Measurements from ENCODE around the gene LRRC73.
"Not testable (repeated sequence)": the region's sequence is repeated elsewhere in the genome, so short reads cannot be mapped to it uniquely, and the experiment has no call there.

LRRC73 gene

GRCh38 chr6:43498291-43498690, 11.9 kb downstream of the LRRC73 start:
- peaks cover 9 to 75% of the 10 kb centered on the region in 2 experiments; a peak in 2 of 3 replicates for H3K36me3 ChIP-seq (ENCODE audit: control insufficient read depth in 2 of 2, insufficient read depth in 1 of 2, low read length in 2 of 2)
- H3K27ac ChIP-seq (ENCODE audit: extremely low read depth, low read depth, low read length); H3K4me3 ChIP-seq (ENCODE audit: low read depth, low read length); H3K4me1 ChIP-seq (ENCODE audit: control insufficient read depth, insufficient read depth, low read length); H3K9me3 ChIP-seq (ENCODE audit: control insufficient read depth, insufficient read depth, low read depth, low read length); POLR2A ChIA-PET: not testable (repeated sequence)
- peak; percentile 64; the same call in 1 of the 2 replicates for TF ChIP-seq ZNF121 (tag by site-specific recombination; IDR thresholded peaks at IDR 0.05)
- CTCF ChIA-PET = interaction anchor here (0.6 to 11.2 kb wide), 7 partner anchors 10 to 759 kb away, joined by 3 to 142 read pairs (median 6); partner anchors contain the start of genes DLK2, DNPH1 and LRRC73

GRCh38 chr6:43497689-43498088, 12.5 kb downstream of the LRRC73 start:
- peaks cover 7% of the 10 kb centered on the region for H3K4me1 ChIP-seq (ENCODE audit: control insufficient read depth, insufficient read depth, low read length)
- peaks cover 9 to 70% of the 10 kb centered on the region in 2 experiments; a peak in 2 of 3 replicates for H3K36me3 ChIP-seq (ENCODE audit: control insufficient read depth in 2 of 2, insufficient read depth in 1 of 2, low read length in 2 of 2)
- peak; percentile 31; the same call in 1 of the 2 replicates for TF ChIP-seq ZIC2 (tag by site-specific recombination; IDR thresholded peaks at IDR 0.05)
- no peak for TF ChIP-seq ZNF449 (tag by site-specific recombination; IDR thresholded peaks at IDR 0.05)
- H3K9me3 ChIP-seq (ENCODE audit: control insufficient read depth, insufficient read depth, low read depth, low read length) = no peaks in the 10 kb centered on the region
- CTCF ChIA-PET = interaction anchor here (0.7 to 11.2 kb wide), 9 partner anchors 10 to 759 kb away, joined by 3 to 142 read pairs (median 14); partner anchors contain the start of genes DLK2 and LRRC73
- POLR2A ChIA-PET = no interaction called here
- H3K27ac ChIP-seq (ENCODE audit: extremely low read depth, low read depth, low read length) = no peak overlapping the region
- H3K4me3 ChIP-seq (ENCODE audit: low read depth, low read length) = no peak overlapping the region

- Histone ChIP-seq H3K9me3 (ENCODE audit: control insufficient read depth, insufficient read depth, low read depth, low read length) (no peaks in the 10 kb centered on the region), H3K4me3 (ENCODE audit: low read depth, low read length) (no peak overlapping the region), H3K36me3 (ENCODE audit: control insufficient read depth in 2 of 2, insufficient read depth in 1 of 2, low read length in 2 of 2) (peaks cover 9 to 63% of the 10 kb centered on the region in 2 experiments; a peak in 2 of 3 replicates), H3K4me1 (ENCODE audit: control insufficient read depth, insufficient read depth, low read length) (peaks cover 7% of the 10 kb centered on the region), H3K27ac (ENCODE audit: extremely low read depth, low read depth, low read length) (no peak overlapping the region)
- ChIA-PET POLR2A (interaction anchor here (1.3 to 1.8 kb wide), 2 partner anchors 9 to 19 kb away, joined by 3 to 5 read pairs; partner anchors contain the start of gene TJAP1), CTCF (interaction anchor here (0.6 to 11.2 kb wide), 19 partner anchors 10 to 233 kb away, joined by 3 to 142 read pairs (median 5); partner anchors contain the start of genes DLK2, LRRC73 and TJAP1)
- TF ChIP-seq SP7 (tag by site-specific recombination; IDR thresholded peaks at IDR 0.05) = no peak
- no peak for TF ChIP-seq ZNF174 (tag by site-specific recombination; IDR thresholded peaks at IDR 0.05)
- TF ChIP-seq ZBTB11 (tag by site-specific recombination; conservative IDR thresholded peaks at IDR 0.05; ENCODE audit: low read depth) = no peak
- TF ChIP-seq BCL6B (tag by site-specific recombination; IDR thresholded peaks at IDR 0.05) = no peak
- TF ChIP-seq ZBTB10 (tag by site-specific recombination; IDR thresholded peaks at IDR 0.05) = no peak
- no peak for TF ChIP-seq ZSCAN23 (tag by site-specific recombination; IDR thresholded peaks at IDR 0.05)
- no peak for TF ChIP-seq ZNF223 (tag by site-specific recombination; IDR thresholded peaks at IDR 0.05)
- TF ChIP-seq KLF1 (tag by site-specific recombination; IDR thresholded peaks at IDR 0.05) = no peak
- no peak for TF ChIP-seq ZNF571 (tag by site-specific recombination; IDR thresholded peaks at IDR 0.05)
- no peak for TF ChIP-seq ZNF558 (tag by site-specific recombination; IDR thresholded peaks at IDR 0.05)
- no peak for TF ChIP-seq ZNF610 (tag by site-specific recombination; IDR thresholded peaks at IDR 0.05; ENCODE audit: borderline replicate concordance)
- no peak for TF ChIP-seq PRDM1 (tag by site-specific recombination; IDR thresholded peaks at IDR 0.05)
- TF ChIP-seq ZNF23 (tag by site-specific recombination; IDR thresholded peaks at IDR 0.05; ENCODE audit: borderline replicate concordance) = no peak
- TF ChIP-seq ZNF837 (tag by site-specific recombination; IDR thresholded peaks at IDR 0.05) = no peak
- TF ChIP-seq ZNF843 (tag by site-specific recombination; IDR thresholded peaks at IDR 0.05) = no peak
- TF ChIP-seq ZNF645 (tag by site-specific recombination; IDR thresholded peaks at IDR 0.05) = no peak
Measured at GRCh38 chr6:43497129-43497396, 13.1 kb downstream of the LRRC73 start.

Data from HEK293 (cell line).